GM10248 (cell line): ENCODE results near the gene WFS1.

Source experiments
- CTCF ChIA-PET: fragments of 300-600 bp; sonication (Branson Sonifier 250); formaldehyde crosslinking; extraction: SDS; loops from one replicate; lab custom pipeline; 2021; ENCODE audit warnings: antibody characterized with exemption; lab: Yijun Ruan, JAX
- POLR2A ChIA-PET: fragments of 350-650 bp; sonication (Branson Sonifier 250); formaldehyde crosslinking; extraction: SDS; loops from one replicate; lab custom pipeline; 2020; ENCODE audit warnings: antibody characterized with exemption; lab: Yijun Ruan, JAX
- DNase-seq: peaks from one replicate; pipeline ENCODE4 v3.0.0; 2012; ENCODE audit errors: extremely low spot score
- CTCF ChIP-seq: IDR thresholded peaks from 2 replicates; pipeline ENCODE4 v1.5.1; 2012; ENCODE audit warnings: mild to moderate bottlenecking, low read depth; ENCODE audit errors: extremely low read depth, missing control alignments, control extremely low read depth

Gene WFS1

GRCh38 chr4:6325788-6326290, 56.2 kb downstream of the WFS1 start:
- no peak for DNase-seq
- no peak for TF ChIP-seq CTCF
- CTCF ChIA-PET, result interaction anchor here (0.7 to 13.4 kb wide), 3 partner anchors 17 to 327 kb away, joined by 3 to 514 read pairs (median 94); no protein-coding TSS in a partner anchor
- POLR2A ChIA-PET, result no interaction called here

- ChIA-PET CTCF (interaction anchor here (0.7 to 13.4 kb wide), 24 partner anchors 11 to 364 kb away, joined by 3 to 514 read pairs (median 4); no protein-coding TSS in a partner anchor), POLR2A (no interaction called here)
- no peak for TF ChIP-seq CTCF
- no peak for DNase-seq
These were observed 56.8 kb downstream of the WFS1 start for GRCh38 chr4:6326312-6327060.

GRCh38 chr4:6327220-6327917, 57.7 kb downstream of the WFS1 start:
- peak; percentile 90 for DNase-seq
- CTCF ChIA-PET, result interaction anchor here (0.6 to 13.4 kb wide), 41 partner anchors 11 to 740 kb away, joined by 3 to 514 read pairs (median 4); partner anchors contain the start of gene JAKMIP1
- peak; percentile 97 for TF ChIP-seq CTCF
- POLR2A ChIA-PET, result no interaction called here

GRCh38 chr4:6328526-6328925, 58.9 kb downstream of the WFS1 start:
- ChIA-PET CTCF (interaction anchor here (1.0 to 13.4 kb wide), 7 partner anchors 14 to 330 kb away, joined by 3 to 514 read pairs (median 4); no protein-coding TSS in a partner anchor), POLR2A (no interaction called here)
- no peak for TF ChIP-seq CTCF
- DNase-seq, result no peak

GRCh38 chr4:6329478-6330383, 60.1 kb downstream of the WFS1 start:
- ChIA-PET CTCF (interaction anchor here (0.6 to 13.4 kb wide), 18 partner anchors 7 to 507 kb away, joined by 3 to 514 read pairs (median 11); partner anchors contain the start of gene WFS1), POLR2A (no interaction called here)
- no peak for DNase-seq
- no peak for TF ChIP-seq CTCF
